ENCODE data around the gene GRIK4.

Gene GRIK4

GRCh38 chr11:120547811-120548681 is 36.5 kb downstream of the GRIK4 start:
- DNase-seq (ENCODE audit: low read depth), result no peak

GRCh38 chr11:120548682-120549209 is 37.2 kb downstream of the GRIK4 start:
- no peak for DNase-seq (ENCODE audit: low read depth)

- DNase-seq (ENCODE audit: low read depth), result no peak
These were observed 37.8 kb downstream of the GRIK4 start for GRCh38 chr11:120549346-120549745.

- DNase-seq (ENCODE audit: low read depth), result no peak
These were observed 38.5 kb downstream of the GRIK4 start for GRCh38 chr11:120550007-120550406.

- no peak for DNase-seq (ENCODE audit: low read depth)
These were observed 39.6 kb downstream of the GRIK4 start for GRCh38 chr11:120551191-120551590.

GRCh38 chr11:120554766-120555432 is 43.4 kb downstream of the GRIK4 start:
- no peak for DNase-seq (ENCODE audit: low read depth)

GRCh38 chr11:120555433-120555773 is 43.9 kb downstream of the GRIK4 start:
- DNase-seq (ENCODE audit: low read depth), result no peak

GRCh38 chr11:120556797-120557196 is 45.2 kb downstream of the GRIK4 start:
- DNase-seq (ENCODE audit: low read depth), result no peak

- DNase-seq (ENCODE audit: low read depth), result no peak
These were observed 47.3 kb downstream of the GRIK4 start for GRCh38 chr11:120558744-120559431.

GRCh38 chr11:120561286-120561685 is 49.7 kb downstream of the GRIK4 start:
- no peak for DNase-seq (ENCODE audit: low read depth)

- no peak for DNase-seq (ENCODE audit: low read depth)
These were observed 51.4 kb downstream of the GRIK4 start for GRCh38 chr11:120562806-120563425.

- no peak for DNase-seq (ENCODE audit: low read depth)
These were observed 52.4 kb downstream of the GRIK4 start for GRCh38 chr11:120563703-120564572.

GRCh38 chr11:120564573-120565311 is 53.2 kb downstream of the GRIK4 start:
- no peak for DNase-seq (ENCODE audit: low read depth)

GRCh38 chr11:120565466-120566155 is 54.1 kb downstream of the GRIK4 start:
- DNase-seq (ENCODE audit: low read depth), result no peak

- no peak for DNase-seq (ENCODE audit: low read depth)
These were observed 54.6 kb downstream of the GRIK4 start for GRCh38 chr11:120566176-120566575.

- DNase-seq (ENCODE audit: low read depth), result no peak
These were observed 57.2 kb downstream of the GRIK4 start for GRCh38 chr11:120568572-120569307.

GRCh38 chr11:120569861-120570260 is 58.3 kb downstream of the GRIK4 start:
- DNase-seq (ENCODE audit: low read depth), result no peak

GRCh38 chr11:120571476-120571875 is 59.9 kb downstream of the GRIK4 start:
- DNase-seq (ENCODE audit: low read depth), result no peak

GRCh38 chr11:120573756-120574354 is 62.3 kb downstream of the GRIK4 start:
- DNase-seq (ENCODE audit: low read depth), result no peak

Measured in stimulated activated CD8-positive, alpha-beta memory T cell treated with anti-CD3 and anti-CD28 coated beads, Interleukin-12 subunit alpha, Interleukin-12 subunit beta, amount 100 ng/mL, for 4 hours (primary cell).